Tongue (tissue), 2 donors: Measurements from ENCODE around the gene CFDP1. TPM values are rescaled to one million over a fixed set of nuclear protein-coding genes. Genes with fewer than 3 reads are reported as not detected.
"Not testable (repeated sequence)": the region's sequence is repeated elsewhere in the genome, so short reads cannot be mapped to it uniquely, and the experiment has no call there.

Experiments
- DNase-seq: peaks from one replicate; pipeline ENCODE4 v3.0.0-alpha.2; 2015
- total RNA-seq: library from RNA; depleted of rRNA; stranded (reverse); fragments of >200 nt; gene quantifications from one replicate; pipeline ENCODE4 v1.2.3, GENCODE V29; 2014

CFDP1 gene
- total RNA-seq, 1 donor from 2014 or later, result 66.5 TPM

GRCh38 chr16:75458439-75458838 is 25.1 kb upstream of the CFDP1 start:
- DNase-seq, result no peak

GRCh38 chr16:75458029-75458428 is 24.7 kb upstream of the CFDP1 start:
- no peak for DNase-seq

- DNase-seq, result no peak
Measured at GRCh38 chr16:75457485-75458021, 24.2 kb upstream of the CFDP1 start.

GRCh38 chr16:75456971-75457370 is 23.7 kb upstream of the CFDP1 start:
- no peak for DNase-seq

- not testable (repeated sequence) for DNase-seq
Measured at GRCh38 chr16:75456486-75456885, 23.2 kb upstream of the CFDP1 start.

- DNase-seq, result no peak
Measured at GRCh38 chr16:75455677-75456076, 22.4 kb upstream of the CFDP1 start.

GRCh38 chr16:75452464-75453190 is 19.3 kb upstream of the CFDP1 start:
- DNase-seq, result no peak

GRCh38 chr16:75446416-75446815 is 13.1 kb upstream of the CFDP1 start:
- DNase-seq, result no peak

GRCh38 chr16:75445298-75445697 is 12.0 kb upstream of the CFDP1 start:
- DNase-seq, result no peak

- DNase-seq, result no peak
Measured at GRCh38 chr16:75443298-75443697, 10.0 kb upstream of the CFDP1 start.

- DNase-seq, result peak; percentile 94
Measured at GRCh38 chr16:75433732-75434413, 570 bp upstream of the CFDP1 start.

- DNase-seq, result no peak
Measured at GRCh38 chr16:75429621-75430403, 3.5 kb downstream of the CFDP1 start.

GRCh38 chr16:75426524-75426923 is 6.8 kb downstream of the CFDP1 start:
- DNase-seq, result not testable (repeated sequence)

GRCh38 chr16:75424105-75424762 is 9.1 kb downstream of the CFDP1 start:
- not testable (repeated sequence) for DNase-seq

- no peak for DNase-seq
Measured at GRCh38 chr16:75423723-75424104, 9.6 kb downstream of the CFDP1 start.

- DNase-seq, result no peak
Measured at GRCh38 chr16:75421820-75422126, 11.5 kb downstream of the CFDP1 start.

GRCh38 chr16:75420987-75421819 is 12.1 kb downstream of the CFDP1 start:
- DNase-seq, result peak; percentile 78

- no peak for DNase-seq
Measured at GRCh38 chr16:75416904-75417565, 16.3 kb downstream of the CFDP1 start.

- no peak for DNase-seq
Measured at GRCh38 chr16:75415169-75415905, 18.0 kb downstream of the CFDP1 start.

- DNase-seq, result no peak
Measured at GRCh38 chr16:75413951-75414350, 19.4 kb downstream of the CFDP1 start.
